DOHH2 (cell line): ENCODE results near the gene IFITM10.
A peak's percentile ranks its signal among the peaks of the same experiment; 100 is the strongest.

Experiments
- H3F3A ChIP-seq: fragments of 200-600 bp; sonication (generic), shearing (Covaris generic); 2 replicates; pipeline ENCODE4 v1.6.0; 2016; ENCODE audit warnings: antibody characterized with exemption, mild to moderate bottlenecking; ENCODE audit not compliant: control insufficient read depth, insufficient read depth
- H3K27ac ChIP-seq: fragments of 200-600 bp; sonication (generic); 2 replicates; pipeline ENCODE4 v1.5.1; 2014; ENCODE audit warnings: low read depth, mild to moderate bottlenecking, low read length, moderate library complexity
- H3K27me3 ChIP-seq: fragments of 200-600 bp; sonication (generic); 2 replicates; pipeline ENCODE4 v1.6.1; 2014; ENCODE audit warnings: mild to moderate bottlenecking, low read length, mixed read lengths; ENCODE audit not compliant: control insufficient read depth
- H3K36me3 ChIP-seq: fragments of 200-600 bp; sonication (generic); 2 replicates; pipeline ENCODE4 v1.6.1; 2014; ENCODE audit warnings: mild to moderate bottlenecking, low read length, moderate library complexity, mixed read lengths; ENCODE audit not compliant: control insufficient read depth
- H3K4me1 ChIP-seq: fragments of 200-600 bp; sonication (generic); 2 replicates; pipeline ENCODE4 v1.6.1; 2014; ENCODE audit warnings: mild to moderate bottlenecking, low read length, mixed read lengths; ENCODE audit not compliant: control insufficient read depth
- H3K4me2 ChIP-seq: fragments of 200-600 bp; sonication (generic); 2 replicates; pipeline ENCODE4 v1.6.0; 2014; ENCODE audit warnings: mild to moderate bottlenecking, low read length, moderate library complexity
- H3K4me3 ChIP-seq: fragments of 200-600 bp; sonication (generic); 2 replicates; pipeline ENCODE4 v1.5.1; 2014; ENCODE audit warnings: mild to moderate bottlenecking, low read length, mixed read lengths
- H3K79me2 ChIP-seq: fragments of 200-600 bp; sonication (generic); 2 replicates; pipeline ENCODE4 v1.6.1; 2014; ENCODE audit warnings: mild to moderate bottlenecking, low read length, mixed read lengths; ENCODE audit not compliant: control insufficient read depth
- H3K9me2 ChIP-seq: fragments of 200-600 bp; sonication (generic); replicated peaks from 2 replicates; pipeline ENCODE4 v1.6.1; 2014; ENCODE audit warnings: mild to moderate bottlenecking, low read length, mixed read lengths; ENCODE audit not compliant: control insufficient read depth
- H3K9me3 ChIP-seq: fragments of 200-600 bp; sonication (generic); 2 replicates; pipeline ENCODE4 v1.6.1; 2014; ENCODE audit warnings: antibody characterized with exemption, low read length, mixed read lengths; ENCODE audit not compliant: control insufficient read depth, insufficient read depth
- H4K20me1 ChIP-seq: fragments of 200-600 bp; sonication (generic); 2 replicates; pipeline ENCODE4 v1.6.0; 2014; ENCODE audit warnings: low read depth, mild to moderate bottlenecking, antibody characterized with exemption, low read length, moderate library complexity; ENCODE audit not compliant: control insufficient read depth, insufficient read depth
- CTCF ChIP-seq: fragments of 200-600 bp; sonication (generic); IDR thresholded peaks from one replicate; pipeline ENCODE4 v1.5.1; 2014; ENCODE audit warnings: antibody characterized with exemption, mild to moderate bottlenecking, low read depth, low read length; ENCODE audit not compliant: poor library complexity, severe bottlenecking
- EZH2phosphoT487 ChIP-seq: fragments of 200-600 bp; sonication (generic); IDR thresholded peaks from 2 replicates; pipeline ENCODE4 v1.6.1; 2017; ENCODE audit warnings: borderline replicate concordance, mild to moderate bottlenecking, antibody characterized with exemption, low read length, moderate library complexity, mixed read lengths

IFITM10 gene

GRCh38 chr11:1694064-1694845 lies 56.1 kb downstream of the IFITM10 start:
- peak overlapping the region; percentile 37 for H3K4me3 ChIP-seq

GRCh38 chr11:1693327-1694063 lies 56.9 kb downstream of the IFITM10 start:
- Histone ChIP-seq H3K79me2 (no peaks in the 10 kb centered on the region), H3K27ac (no peak overlapping the region), H3K4me2 (peak overlapping the region; percentile 47), H3K9me2 (no peaks in the 10 kb centered on the region), H3K27me3 (peaks cover 2% of the 10 kb centered on the region; the same call in 1 of the 2 replicates), H3K4me1 (peaks cover 7% of the 10 kb centered on the region), H3K9me3 (no peaks in the 10 kb centered on the region), H4K20me1 (no peaks in the 10 kb centered on the region), H3F3A (no peaks in the 10 kb centered on the region), H3K36me3 (no peaks in the 10 kb centered on the region), H3K4me3 (peak overlapping the region; percentile 37)
- TF ChIP-seq EZH2phosphoT487: no peak
- TF ChIP-seq CTCF: peak; percentile 87

More at GRCh38 chr11:1694064-1694845, 56.1 kb downstream of the IFITM10 start:
- H3K27me3 ChIP-seq: peaks cover 2% of the 10 kb centered on the region; the same call in 1 of the 2 replicates
- TF ChIP-seq CTCF (peak; percentile 87), EZH2phosphoT487 (no peak)
- H3K4me2 ChIP-seq: peak overlapping the region; percentile 47
- H4K20me1 ChIP-seq: no peaks in the 10 kb centered on the region
- no peaks in the 10 kb centered on the region for H3F3A ChIP-seq
- H3K36me3 ChIP-seq: no peaks in the 10 kb centered on the region
- H3K9me2 ChIP-seq: no peaks in the 10 kb centered on the region
- H3K27ac ChIP-seq: no peak overlapping the region
- peaks cover 7% of the 10 kb centered on the region for H3K4me1 ChIP-seq
- H3K9me3 ChIP-seq: no peaks in the 10 kb centered on the region
- no peaks in the 10 kb centered on the region for H3K79me2 ChIP-seq

GRCh38 chr11:1692708-1693326 lies 57.6 kb downstream of the IFITM10 start:
- Histone ChIP-seq H3K4me2 (no peak overlapping the region), H3K9me2 (no peaks in the 10 kb centered on the region), H3K36me3 (no peaks in the 10 kb centered on the region), H4K20me1 (no peaks in the 10 kb centered on the region), H3K27ac (no peak overlapping the region), H3K79me2 (no peaks in the 10 kb centered on the region), H3K4me3 (no peak overlapping the region), H3K27me3 (peaks cover 2% of the 10 kb centered on the region; the same call in 1 of the 2 replicates), H3K4me1 (peaks cover 7% of the 10 kb centered on the region), H3K9me3 (no peaks in the 10 kb centered on the region), H3F3A (no peaks in the 10 kb centered on the region)
- TF ChIP-seq EZH2phosphoT487 (no peak), CTCF (no peak)
